Measurements from ENCODE around the gene SNED1. TPM values are rescaled to one million over a fixed set of nuclear protein-coding genes. Genes with fewer than 3 reads are reported as not detected.

The SNED1 gene
- total and polyA plus RNA-seq, 9 of the 15 experiments (the other 6 are each of a cell fraction or from before 2014, with no cell fraction given): 0.03 to 0.07 (median 0.05) TPM; not detected in 5

DNA sequence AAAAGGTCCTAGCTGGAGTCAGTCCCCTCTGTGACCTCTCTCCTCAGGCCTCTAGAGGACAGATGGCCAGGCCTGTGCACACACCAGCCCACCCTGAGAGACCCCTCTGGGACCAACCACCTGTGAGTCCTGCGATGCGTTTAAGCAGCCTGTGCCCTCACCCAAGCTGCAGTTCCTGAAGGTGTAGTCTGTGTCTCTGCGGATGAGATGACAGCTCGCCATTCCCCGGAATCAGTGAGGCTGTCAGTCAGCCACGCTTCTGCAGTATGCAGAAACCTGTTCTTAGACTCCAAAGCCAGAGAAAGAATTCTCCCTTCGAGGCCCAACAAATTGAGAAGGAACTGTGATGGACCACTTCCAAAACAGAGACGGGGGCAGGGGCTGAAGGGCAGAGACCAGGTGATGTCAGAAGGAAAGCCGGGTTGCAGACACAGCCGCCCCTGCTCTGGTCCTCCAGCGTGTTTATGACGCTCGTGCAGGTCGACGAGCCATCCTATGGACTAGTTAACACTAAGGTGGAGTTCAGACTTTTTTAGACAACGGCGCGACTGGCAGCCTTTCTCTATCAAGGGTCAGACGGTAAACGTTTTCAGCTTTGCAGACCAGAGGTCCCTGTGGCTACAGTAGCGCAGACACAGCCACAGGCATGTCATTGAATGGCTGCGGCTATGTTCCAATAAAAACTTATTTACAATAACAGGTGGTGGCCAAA, 93.5 kb downstream of the SNED1 start:
- no peaks in the 10 kb centered on the region for H4K20me1 ChIP-seq (replicated peaks; ENCODE audit: control insufficient read depth, insufficient read depth, low read length)
- in situ Hi-C loops (cut with MboI): no loop called here
- ATAC-seq: no peak

More for the DNA sequence above, 93.5 kb downstream of the SNED1 start:
- Histone ChIP-seq H3K79me2 (ENCODE audit: control insufficient read depth, insufficient read depth, low read length) (no peaks in the 10 kb centered on the region), H2AFZ (ENCODE audit: low read depth, low read length) (no peak overlapping the region), H3K27me3 (ENCODE audit: control insufficient read depth in 2 of 2, insufficient read depth in 2 of 2, low read length in 2 of 2) (no peaks in the 10 kb centered on the region), H3K27ac (ENCODE audit: extremely low read depth, low read depth, low read length) (no peak overlapping the region), H3K4me1 (replicated peaks in 1 of 2; ENCODE audit: control insufficient read depth in 2 of 2, insufficient read depth in 2 of 2, low read length in 2 of 2) (no peaks in the 10 kb centered on the region), H3K4me3 (no peak overlapping the region), H3K36me3 (ENCODE audit: control insufficient read depth, insufficient read depth, low read length) (peaks cover 74% of the 10 kb centered on the region; the same call in 2 of the 3 replicates), H3K9ac (ENCODE audit: insufficient read depth in 1 of 2, low read depth in 2 of 2, low read length in 2 of 2) (no peak overlapping the region; a peak in 1 of 4 replicates), H3K9me3 (replicated peaks; ENCODE audit: control insufficient read depth, insufficient read depth, low read depth, low read length) (no peaks in the 10 kb centered on the region), H3K4me2 (ENCODE audit: insufficient read depth, low read length) (no peak overlapping the region), H3K9me1 (ENCODE audit: control insufficient read depth, insufficient read depth, low read length) (no peaks in the 10 kb centered on the region)
- CTCF ChIA-PET (ENCODE audit: low intra/inter-chr PET ratio): no interaction called here
- TF ChIP-seq ZBTB17 (CRISPR knock-in tag; IDR thresholded peaks at IDR 0.05) (no peak), RBM22 (IDR thresholded peaks at IDR 0.05; ENCODE audit: low read depth, low read length, poor library complexity, severe bottlenecking) (no peak), HNRNPL (IDR thresholded peaks at IDR 0.05; ENCODE audit: low read depth, low read length) (no peak), TBP (optimal IDR thresholded peaks at IDR 0.05; ENCODE audit: low read depth, low read length) (no peak), PHTF2 (CRISPR knock-in tag; IDR thresholded peaks at IDR 0.05) (no peak)
- TF ChIP-seq, protein P1, sequence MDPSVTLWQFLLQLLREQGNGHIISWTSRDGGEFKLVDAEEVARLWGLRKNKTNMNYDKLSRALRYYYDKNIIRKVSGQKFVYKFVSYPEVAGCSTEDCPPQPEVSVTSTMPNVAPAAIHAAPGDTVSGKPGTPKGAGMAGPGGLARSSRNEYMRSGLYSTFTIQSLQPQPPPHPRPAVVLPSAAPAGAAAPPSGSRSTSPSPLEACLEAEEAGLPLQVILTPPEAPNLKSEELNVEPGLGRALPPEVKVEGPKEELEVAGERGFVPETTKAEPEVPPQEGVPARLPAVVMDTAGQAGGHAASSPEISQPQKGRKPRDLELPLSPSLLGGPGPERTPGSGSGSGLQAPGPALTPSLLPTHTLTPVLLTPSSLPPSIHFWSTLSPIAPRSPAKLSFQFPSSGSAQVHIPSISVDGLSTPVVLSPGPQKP (CRISPR knock-in tag; IDR thresholded peaks at IDR 0.05): no peak
- no peak for FAIRE-seq
- no TSS peak for BruUV-seq (replicated peaks)
- POLR2A ChIA-PET: interaction anchor here (0.6 to 2.2 kb wide), 3 partner anchors 9 to 10 kb away, joined by 3 to 6 read pairs (median 5); partner anchors contain the start of gene MTERF4
- DNase-seq (ENCODE audit: extremely low read depth in 1 of 4, low spot score in 3 of 4): no peak
- intact Hi-C loops (cut with micrococcal nuclease): no loop called here
- WGBS (ENCODE audit: insufficient coverage, low coverage, missing lambda C conversion rate): 95% methylated on average over 17 of the region's 22 CpGs
